HG03469 (cell line): ENCODE results near the gene ELP4.

ENCODE experiments used
- ATAC-seq: cut with Tn5 transposase; IDR thresholded peaks from one replicate; pipeline ENCODE4 v1.9.1; 2021; ENCODE audit warnings: mild to moderate bottlenecking, moderate library complexity, moderate number of reproducible peaks; ENCODE audit not compliant: unreplicated experiment

Gene ELP4

DNA sequence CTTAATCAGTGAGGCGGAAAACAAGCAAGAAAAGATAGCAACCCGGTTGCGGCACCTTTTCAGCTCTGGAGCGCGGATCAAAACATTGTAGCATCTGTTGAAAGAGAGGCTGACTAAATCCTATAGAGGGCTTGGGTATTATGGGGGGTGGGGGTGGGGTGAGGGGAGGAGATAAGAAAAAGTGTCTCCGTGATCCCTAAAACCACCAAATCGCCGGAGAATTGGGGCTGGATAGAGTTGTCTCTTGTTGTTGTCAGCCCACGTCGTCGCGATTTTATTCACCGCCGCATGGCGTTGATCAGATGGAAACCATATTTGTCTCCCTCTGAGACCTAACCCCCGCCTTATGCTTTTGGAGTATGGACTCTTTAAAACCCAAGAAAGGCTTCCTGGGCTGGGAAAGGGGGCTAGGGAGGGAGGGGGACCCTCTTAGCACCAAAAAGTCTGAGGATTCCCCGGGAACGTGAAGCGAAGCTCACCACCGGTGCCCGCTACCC lies 288.5 kb downstream of the ELP4 start:
- no peak for ATAC-seq

DNA sequence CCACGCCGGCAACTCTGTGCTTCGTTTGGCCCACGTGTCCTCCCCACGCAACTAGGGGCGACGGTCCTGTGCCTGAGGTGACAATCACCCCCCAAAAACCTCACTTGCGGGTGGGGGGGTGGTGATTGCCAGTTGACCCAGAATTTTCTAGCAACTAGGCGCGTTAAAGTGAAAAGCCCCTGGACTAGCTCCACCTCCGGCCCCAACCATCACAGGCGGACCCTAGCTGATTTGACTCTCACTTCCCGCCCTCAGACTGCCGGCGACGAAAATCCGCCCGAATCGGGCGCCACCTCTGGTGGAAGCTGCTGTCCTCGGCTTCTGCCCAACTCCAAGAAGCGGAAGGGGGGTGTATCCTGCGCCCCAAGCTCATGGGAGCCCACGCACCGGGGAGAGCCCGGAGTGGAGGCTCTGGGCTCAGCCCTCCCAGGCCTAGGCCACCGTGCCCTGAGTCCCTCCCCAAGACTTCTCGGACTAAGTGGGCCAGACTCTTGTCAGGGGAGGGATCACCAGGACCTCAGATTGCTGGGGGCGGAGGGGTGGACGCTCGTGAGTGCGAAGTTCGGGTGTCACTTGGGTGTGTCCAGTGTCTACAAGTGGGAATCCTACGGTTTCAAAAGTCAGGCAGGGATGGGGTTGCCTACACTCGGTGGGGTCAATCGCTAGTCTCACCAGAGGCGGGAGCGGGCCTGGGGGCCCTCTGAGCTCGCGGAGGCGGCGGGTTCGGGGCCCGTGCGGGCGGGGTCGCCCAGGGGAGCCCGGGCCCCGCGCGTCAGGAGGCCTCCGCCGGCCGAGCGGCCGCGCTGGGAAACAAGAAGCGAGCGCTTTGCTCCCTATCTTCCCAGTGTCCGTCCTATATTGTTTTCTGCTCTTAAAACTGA lies 289.2 kb downstream of the ELP4 start:
- no peak for ATAC-seq

DNA sequence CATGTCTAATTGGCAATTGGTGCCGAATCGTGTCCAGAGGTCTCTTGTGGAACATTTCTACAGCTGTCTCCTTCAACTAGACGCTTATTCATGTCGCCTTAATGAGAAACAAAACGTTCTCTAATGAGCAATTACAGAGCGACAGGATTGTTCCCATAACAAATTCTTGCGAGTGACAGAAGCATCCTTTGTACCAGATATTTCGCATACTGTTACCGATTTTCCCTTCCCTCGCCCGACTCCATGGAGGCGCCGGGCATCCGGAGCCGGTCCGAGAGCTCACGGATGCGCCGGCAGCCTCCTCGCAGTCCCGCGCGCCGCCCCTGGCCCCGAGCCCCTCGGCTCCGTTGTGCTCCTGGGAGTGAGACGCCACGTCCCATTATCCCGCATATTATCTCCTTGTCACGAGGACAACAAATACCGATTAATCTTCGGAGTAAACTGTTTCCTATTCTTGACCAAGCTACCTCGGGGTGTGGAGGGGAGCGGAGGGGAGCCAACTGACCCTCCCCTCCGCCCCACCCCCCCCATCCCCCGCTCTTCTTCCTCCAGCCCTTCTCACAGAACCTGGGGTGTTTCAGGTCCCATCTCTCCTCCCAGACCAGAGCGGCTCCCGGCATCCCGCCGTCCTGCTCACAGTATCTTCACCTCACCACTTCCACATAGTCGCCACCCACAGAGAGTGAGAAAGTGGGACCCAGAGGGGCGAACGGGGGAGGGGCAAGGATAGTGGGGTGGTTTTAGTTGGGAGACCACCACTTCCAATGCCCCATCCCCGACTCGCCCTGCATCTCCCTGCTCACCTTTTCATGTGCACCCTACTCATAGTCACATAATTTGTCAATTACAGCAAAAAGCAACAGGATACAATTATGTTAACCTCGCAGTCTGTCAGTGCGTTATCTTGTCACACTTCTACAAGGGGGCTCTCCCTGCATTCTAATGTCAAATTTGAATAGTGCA lies 290.1 kb downstream of the ELP4 start:
- no peak for ATAC-seq

DNA sequence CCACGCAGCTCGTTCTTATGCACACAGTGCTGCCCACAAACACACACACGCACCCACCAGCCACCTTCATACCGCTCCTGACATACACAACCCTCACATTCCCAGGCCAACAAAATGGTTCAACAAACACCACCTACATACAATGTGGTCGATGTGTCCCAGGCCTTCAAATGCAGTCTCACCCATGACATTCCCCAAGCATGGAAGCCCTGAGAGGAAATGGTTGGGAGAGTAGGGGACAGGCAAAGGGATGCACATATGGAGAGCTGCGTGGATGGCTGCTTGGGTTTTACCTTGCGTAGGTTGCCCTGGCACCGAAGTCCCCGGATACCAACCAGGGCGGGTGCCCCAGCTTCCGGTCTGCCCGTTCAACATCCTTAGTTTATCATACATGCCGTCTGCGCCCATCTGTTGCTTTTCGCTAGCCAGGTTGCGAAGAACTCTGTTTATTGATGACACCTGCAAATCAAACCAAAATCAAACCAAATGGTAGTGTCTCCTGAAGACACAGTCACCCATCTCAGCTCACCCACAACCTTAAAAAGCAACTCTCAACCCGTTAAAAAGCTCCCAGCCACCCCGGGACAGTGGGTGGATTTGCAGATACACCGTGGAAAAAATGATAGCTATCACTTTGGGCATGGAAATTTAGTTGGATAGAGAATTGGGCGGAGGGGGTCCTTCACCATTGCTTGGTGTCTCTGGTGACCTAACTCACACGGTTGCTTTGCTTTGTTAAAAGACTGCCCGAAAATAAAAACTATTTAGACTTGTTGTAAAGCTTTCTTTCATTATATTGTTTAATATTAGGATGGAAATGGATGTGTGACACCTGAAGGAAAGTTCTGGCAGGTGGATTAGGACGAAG lies 291.1 kb downstream of the ELP4 start:
- ATAC-seq, result no peak

DNA sequence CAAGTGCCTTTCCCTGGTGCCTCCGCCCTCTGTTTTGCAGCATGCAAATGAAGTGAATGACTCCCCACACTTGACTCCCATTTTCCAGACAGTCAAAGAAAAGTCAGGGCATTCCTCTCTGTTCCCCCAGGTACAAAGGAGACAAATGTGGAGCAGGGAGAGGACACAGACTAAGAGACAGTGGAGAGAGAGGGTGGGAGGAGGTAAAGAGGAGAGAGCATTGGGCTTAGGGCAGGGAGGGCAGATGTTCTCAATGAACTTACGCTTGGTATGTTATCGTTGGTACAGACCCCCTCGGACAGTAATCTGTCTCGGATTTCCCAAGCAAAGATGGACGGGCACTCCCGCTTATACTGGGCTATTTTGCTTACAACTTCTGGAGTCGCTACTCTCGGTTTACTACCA lies 291.7 kb downstream of the ELP4 start:
- no peak for ATAC-seq

DNA sequence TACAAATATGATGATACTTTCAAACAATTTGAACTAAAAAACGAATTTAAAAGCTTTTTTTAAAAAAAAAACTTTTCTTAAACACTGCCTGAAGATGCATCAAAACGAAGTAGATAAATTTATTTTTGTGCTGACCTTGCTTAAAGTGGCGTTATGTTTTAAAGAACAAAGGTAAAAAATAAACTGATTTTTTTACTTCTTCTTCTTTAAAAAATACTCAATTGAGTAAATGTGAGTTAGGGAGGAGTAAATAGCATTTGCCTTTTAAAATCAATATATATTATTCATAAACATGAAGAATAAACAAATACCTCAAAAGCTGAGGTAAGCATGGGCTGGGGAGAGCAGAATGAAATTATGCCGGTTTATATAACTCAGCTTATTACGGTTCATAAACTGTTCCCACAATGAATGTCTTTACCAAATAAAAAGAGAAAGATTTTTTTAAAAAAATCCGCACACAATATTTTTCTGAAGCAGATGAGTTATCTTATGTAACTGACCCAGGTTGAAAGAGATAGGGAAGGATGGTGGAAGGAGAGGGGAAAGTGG lies 292.5 kb downstream of the ELP4 start:
- no peak for ATAC-seq

DNA sequence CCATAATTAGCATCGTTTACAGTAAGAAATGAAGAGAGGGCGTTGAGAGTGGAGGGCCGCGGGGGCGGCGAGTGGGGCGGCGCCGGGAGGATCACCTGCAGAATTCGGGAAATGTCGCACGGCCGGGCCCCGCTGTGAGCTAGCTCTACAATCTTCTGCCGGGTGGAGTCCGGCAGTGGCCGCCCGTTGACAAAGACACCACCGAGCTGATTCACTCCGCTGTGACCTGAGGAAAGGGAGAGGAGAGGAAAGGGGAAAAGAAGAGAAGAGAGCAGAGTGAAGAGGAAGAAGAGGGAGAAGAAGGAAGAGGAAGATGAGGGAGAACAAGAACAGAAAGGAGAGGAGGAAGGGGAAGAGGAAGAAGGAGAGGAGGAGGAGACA lies 293.0 kb downstream of the ELP4 start:
- no peak for ATAC-seq

DNA sequence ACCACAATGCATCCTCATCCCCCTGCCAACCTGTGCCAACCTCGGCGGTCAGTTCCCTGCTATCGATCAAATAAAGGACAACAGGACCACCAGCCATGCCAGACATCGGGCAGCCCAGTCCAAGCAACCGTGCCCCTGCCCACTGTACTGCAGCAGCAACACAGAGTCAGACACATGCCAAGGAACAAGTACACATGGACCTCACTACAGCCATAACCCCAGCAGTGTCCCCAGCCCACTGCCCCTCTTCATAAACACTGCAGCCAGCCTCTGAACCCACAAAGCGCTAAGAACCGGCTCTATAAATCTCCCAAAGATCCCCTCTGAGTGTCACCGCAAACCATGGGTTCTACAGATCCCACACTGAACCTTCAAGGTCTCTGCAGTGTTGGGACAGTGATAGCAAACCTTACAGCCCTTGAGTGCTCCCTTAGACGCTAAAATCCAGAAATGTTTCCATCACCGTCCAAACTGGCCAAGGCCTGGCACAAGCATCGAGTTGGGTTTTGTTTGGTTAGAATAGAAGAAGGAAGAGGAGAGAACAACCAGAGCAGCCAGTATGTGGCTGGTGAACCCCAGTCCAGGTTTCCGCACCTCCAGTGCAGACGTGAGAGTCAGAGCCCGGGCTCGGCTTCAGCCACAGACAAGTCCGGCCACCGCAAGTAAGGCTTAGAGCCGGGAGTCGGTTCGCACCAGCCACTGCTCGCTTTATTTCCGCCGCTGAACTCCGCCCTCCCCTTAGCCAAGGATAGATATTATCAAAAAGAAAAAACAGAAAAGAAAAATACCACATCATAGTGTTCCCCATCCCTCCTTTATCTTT lies 293.6 kb downstream of the ELP4 start:
- ATAC-seq, result no peak

DNA sequence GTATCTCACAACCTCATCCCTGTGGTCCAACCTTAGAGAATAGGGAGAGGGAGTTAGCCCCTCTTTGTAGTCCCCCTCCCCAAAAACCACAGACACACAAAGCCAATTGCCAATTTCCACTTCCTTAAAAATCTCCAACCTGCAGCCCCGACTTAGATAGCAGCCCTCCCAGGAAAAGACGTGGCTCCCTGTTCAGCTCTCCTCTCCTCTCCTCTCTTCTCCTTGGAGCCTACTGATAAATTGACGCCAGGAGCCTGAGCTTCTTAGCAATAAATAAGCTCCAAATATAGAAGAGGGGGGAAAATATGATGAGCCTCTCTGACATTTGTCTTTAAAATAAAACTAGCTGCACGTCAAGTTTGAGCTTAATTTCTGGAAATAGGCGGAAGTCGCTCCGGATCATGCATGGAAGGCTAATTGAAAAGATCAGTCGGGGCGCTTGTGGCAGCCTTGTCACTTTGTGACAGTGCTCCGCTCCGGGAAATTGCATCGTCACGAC lies 294.3 kb downstream of the ELP4 start:
- ATAC-seq, result no peak

DNA sequence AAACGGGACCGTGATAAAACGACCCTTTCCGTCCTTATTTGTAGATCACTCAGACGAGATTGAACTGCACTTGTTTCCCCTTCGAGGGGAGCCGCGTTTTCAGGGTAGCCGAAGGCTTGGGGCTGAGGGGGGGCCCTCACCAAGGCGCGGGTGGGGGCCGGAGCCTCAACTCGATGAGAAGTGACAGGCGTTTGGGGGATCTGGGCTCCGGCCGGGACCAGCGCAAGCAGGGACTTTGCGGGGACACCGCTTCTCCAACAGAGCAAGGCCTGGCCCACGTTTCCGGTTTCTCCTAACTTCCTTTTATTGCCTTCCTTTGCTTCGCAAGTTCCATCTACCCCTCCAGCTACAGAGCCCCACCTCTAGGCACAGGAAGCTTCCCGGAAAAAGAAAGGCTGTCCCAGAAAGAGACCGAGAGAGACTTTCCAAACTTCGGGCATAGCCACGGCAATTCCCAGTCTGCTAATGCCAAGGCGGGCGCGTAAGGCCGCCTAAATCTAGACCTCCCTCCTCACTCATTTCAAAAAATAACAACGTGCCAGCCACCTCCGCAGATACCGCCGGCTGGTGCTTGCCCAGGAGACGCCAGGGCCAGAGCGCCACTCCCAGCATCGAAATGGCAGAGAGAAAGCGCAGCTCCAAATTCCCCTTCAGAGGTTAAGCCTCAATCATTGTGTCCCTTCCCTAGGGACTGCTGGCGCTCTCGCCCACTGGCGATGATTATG lies 294.9 kb downstream of the ELP4 start:
- no peak for ATAC-seq

DNA sequence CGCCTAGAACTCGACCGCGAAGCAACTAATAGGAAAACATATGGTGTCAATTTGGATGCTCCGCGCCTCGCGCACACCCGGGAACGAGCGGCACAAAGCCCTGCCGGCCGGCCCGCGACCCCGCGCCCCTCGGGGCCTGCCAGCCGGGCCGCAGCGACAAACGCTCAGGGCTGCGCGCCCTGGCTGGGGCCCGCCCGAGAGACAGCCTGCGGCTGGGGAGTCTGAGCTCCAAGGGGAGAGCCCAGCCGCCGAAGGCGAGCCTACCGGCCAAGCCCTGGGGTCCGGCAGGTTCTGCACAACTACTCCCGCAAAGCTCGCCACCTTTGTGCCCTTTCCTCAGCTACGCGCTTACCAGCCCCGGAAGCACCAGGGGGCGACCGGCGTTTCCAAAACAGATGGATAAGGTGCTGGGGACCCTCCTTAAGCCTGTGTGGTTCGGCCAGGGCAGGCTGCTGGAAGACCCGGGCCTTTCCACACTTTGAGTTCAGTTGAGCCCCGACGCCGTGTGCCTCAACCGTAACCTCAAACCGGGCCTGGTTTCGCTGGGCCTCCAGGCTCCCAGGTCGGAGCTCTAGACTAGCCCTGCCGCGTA lies 295.6 kb downstream of the ELP4 start:
- ATAC-seq, result no peak

DNA sequence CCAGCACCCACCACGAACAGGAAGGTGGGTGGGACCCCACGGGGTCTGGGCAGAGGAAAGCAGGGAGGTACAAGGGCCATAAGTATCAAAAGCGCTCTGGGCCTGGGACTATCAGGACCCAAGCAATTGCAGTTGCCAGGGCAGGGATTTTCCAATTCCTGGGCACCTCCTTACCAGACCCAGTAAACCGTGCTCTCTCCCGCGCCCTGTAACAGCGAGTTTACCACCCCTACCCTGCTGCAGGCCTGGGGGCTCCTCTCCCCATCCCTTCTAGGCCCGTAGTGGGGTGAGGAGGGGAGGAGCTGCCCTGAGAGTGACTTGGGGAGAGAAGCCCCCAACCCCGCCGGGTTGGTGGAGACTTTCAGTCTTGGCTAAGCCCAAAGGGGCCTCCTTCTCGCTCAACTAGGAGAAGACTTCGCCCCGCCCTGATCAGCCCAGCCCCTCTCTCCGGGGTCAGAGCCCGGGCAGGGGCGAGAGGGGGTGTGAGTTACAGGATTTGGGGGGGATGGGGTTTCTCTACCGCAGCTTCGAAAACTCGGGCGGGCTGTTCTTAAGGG lies 296.1 kb downstream of the ELP4 start:
- no peak for ATAC-seq

DNA sequence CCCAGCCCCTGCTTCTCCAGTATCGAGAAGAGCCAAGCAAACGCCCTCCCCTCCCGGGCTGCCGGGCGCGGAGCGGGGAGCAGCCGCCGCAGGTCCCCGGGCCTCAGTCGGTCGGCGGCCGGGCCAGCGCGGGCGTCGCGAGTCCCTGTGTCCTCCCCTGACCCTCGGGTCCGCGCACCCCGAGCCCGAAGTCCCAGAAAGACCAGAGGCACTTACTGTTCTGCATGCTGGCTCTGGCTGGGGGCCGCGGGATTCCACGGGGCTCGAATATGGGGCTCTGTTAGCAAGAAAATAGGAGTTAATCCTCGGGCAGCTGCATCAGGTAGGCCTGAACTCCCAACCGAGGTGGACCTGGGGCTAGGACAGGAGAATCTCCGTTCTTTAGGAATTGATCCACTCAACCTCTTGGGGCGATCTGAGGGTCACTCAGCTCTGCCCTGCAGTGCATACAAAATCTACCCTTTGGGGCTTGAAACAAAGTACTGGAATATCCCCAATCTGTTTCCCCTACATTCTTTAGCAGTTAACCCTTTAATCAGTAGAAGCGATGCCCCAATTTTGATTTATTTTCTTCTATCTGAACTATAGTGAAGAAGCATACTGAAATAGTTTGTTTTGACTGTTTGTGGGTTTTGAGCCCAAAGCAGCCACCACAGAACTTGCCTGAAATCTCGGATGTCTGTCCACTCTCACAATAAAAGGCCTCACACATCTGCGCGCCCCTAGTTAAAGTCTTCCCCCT lies 296.8 kb downstream of the ELP4 start:
- ATAC-seq, result no peak

DNA sequence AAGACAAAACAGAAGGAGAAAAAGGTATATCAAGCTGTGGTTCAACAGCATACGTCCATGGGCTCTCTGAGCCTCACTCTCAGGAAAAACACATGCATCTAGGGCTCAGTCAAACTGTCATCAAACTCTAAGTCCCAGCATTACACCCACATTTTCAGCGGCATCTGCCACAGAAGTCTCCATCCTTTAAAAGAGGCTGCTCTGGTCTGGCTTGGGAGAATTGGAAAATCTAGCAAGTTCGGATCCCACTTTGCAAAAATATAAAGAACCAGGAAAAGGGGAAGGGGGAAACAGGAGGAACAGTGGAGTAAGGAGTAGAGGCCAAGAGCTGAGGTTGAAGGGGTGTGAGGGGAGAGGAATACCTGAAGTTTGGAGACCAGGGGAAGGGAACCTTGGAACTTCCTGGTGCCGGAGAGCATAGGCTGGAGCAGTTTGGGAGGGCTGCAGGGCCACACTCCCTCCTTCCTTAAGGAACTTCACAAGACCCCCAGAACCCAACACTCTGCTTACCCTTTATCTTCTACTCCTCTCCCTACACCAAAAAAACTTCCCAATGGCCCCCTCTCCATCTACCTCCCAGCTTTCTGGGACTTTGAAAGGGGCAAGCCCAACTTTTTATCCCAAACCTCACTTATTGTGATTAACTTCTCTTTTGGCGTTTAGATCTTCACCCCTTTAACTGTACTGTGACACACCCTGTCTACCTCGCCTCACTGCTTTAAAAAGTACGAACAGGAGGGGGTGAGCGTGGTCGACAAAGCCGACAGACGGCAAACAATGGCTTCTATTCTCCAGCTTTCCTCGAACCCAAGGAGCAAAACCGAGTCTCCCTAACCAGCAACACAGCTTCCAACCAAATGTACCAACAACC lies 297.6 kb downstream of the ELP4 start:
- ATAC-seq, result no peak

DNA sequence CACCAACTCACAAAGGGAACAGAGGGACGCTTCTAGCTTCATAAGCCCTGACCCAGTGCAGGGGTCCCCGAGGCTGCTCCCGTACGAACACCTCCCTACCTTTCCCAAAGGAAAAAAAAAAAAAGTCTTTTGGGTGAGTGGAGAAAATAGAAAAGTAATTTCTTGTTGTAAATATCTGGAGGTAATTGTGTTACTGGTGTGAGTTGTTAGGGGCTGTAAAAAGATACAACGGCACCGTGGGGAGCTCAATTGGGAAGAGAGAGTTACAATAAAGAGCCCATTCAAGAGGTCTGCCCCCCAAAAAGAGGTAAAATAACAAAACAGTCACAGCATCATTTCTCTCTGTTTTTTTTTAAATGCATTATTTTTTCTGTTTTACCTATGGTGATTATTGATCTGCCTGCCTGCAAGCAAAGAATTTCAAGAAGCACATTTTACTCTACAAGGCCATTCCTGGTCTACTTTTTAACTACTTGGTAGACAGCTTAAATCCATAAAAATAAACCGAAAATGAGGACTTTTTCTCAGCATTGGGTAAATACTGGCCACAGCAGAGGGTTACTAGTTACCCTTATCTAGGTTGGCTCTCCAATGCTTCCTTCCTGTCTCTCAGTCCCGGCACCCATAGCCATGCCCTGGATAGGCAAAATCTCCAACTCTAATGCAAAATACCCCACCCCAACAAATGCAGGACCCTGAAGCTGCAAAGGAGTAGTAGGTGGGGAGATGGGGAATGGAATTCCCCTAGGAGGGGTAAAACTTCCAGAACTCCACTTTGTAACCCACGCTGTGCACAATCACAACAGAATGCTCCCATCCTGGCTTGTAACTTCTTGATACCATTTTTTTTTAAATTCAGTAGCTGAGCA lies 298.5 kb downstream of the ELP4 start:
- ATAC-seq, result no peak
